Gastrocnemius medialis (tissue), 4 donors: ENCODE data around the gene OS9. TPM values are rescaled to one million over a fixed set of nuclear protein-coding genes. Genes with fewer than 3 reads are reported as not detected.
"Not testable (repeated sequence)": the region's sequence is repeated elsewhere in the genome, so short reads cannot be mapped to it uniquely, and the experiment has no call there.

Experiments used
- ATAC-seq, 2 donors: fragments of 150-250 bp; one replicate each; pipeline ENCODE4 v1.9.1; 2016
- DNase-seq, 2 donors: peaks; one replicate each; pipeline ENCODE4 v3.0.0-alpha.2; 2019
- H3K27ac ChIP-seq, 4 donors: fragments of 200-600 bp; sonication (generic); 1 replicate in 1 of 4; 2 replicates in 3 of 4; pipeline ENCODE4 v1.5.1; 2016 to 2018; ENCODE audit warnings: mild to moderate bottlenecking in 2 of 4, moderate library complexity in 1 of 4
- H3K27me3 ChIP-seq, 3 donors: fragments of 200-600 bp; sonication (generic) in 2 of 3; 1 replicate in 1 of 3; 2 replicates in 2 of 3; pipeline versions ENCODE4 v1.5.1 to v1.6.0; 2016 to 2019; ENCODE audit warnings: mild to moderate bottlenecking in 1 of 3, moderate library complexity in 1 of 3
- H3K36me3 ChIP-seq, 2 donors: fragments of 200-600 bp; sonication (generic) in 1 of 2; one replicate each; pipeline ENCODE4 v1.5.1; 2017 to 2018
- H3K4me1 ChIP-seq, 2 donors: fragments of 200-600 bp; sonication (generic) in 1 of 2; one replicate each; pipeline ENCODE4 v1.5.1; 2016 to 2017; ENCODE audit warnings: mild to moderate bottlenecking in 2 of 2
- H3K4me3 ChIP-seq, 4 donors: fragments of 200-600 bp; sonication (generic) in 3 of 4; 1 replicate in 1 of 4; 2 replicates in 3 of 4; pipeline ENCODE4 v1.5.1; 2016 to 2019; ENCODE audit warnings: mild to moderate bottlenecking in 2 of 4
- H3K9me3 ChIP-seq, 3 donors: fragments of 200-600 bp; sonication (generic) in 2 of 3; 1 replicate in 1 of 3; 2 replicates in 2 of 3; pipeline ENCODE4 v1.5.1; 2016 to 2019
- CTCF ChIP-seq, 5 experiments: fragments of 450-650 bp in 3 of 5; fragments of 200-600 bp in 2 of 5; sonication (generic) in 2 of 5; IDR thresholded peaks in 4 of 5; conservative IDR thresholded peaks in 1 of 5; 1 replicate in 4 of 5; 2 replicates in 1 of 5; pipeline ENCODE4 v1.5.1; 2016 to 2019; ENCODE audit warnings: antibody characterized with exemption in 5 of 5, mild to moderate bottlenecking in 3 of 5, moderate library complexity in 3 of 5
- POLR2A ChIP-seq, 2 donors: fragments of 450-650 bp; IDR thresholded peaks; one replicate each; pipeline ENCODE4 v1.6.1; 2017; ENCODE audit warnings: antibody characterized with exemption in 2 of 2, mild to moderate bottlenecking in 2 of 2, moderate library complexity in 2 of 2
- in situ Hi-C, 4 donors: fragments of 200-750 bp; cut with MboI; loops; one replicate each; pipeline versions ENCODE4 v1.15.0 to v1.8.0; 2017; ENCODE audit warnings: low sequenced_read_pairs in 4 of 4
- intact Hi-C: fragments of 100-400 bp; cut with DNase I; formaldehyde crosslinking; loops from one replicate; pipeline ENCODE4 v1.15.1; 2023; ENCODE audit warnings: low total_unique reads
- total RNA-seq, 4 donors: library from RNA; depleted of rRNA; stranded (reverse); fragments of >200 nt; gene quantifications; one replicate each; pipeline versions ENCODE4 v1.1.0 to v1.2.3, GENCODE V29; 2016

OS9 gene
- total RNA-seq, 4 donors from 2014 or later = 77.0 to 152 (median 106) TPM

GRCh38 chr12:57718641-57719528, 25.0 kb downstream of the OS9 start:
- Histone ChIP-seq H3K4me3 (no peak overlapping the region), H3K9me3 (no peaks in the 10 kb centered on the region), H3K27ac (no peak overlapping the region), H3K4me1 (no peaks in the 10 kb centered on the region), H3K27me3 (no peaks in the 10 kb centered on the region), H3K36me3 (peaks cover 5 to 59% of the 10 kb centered on the region in 2 donors)
- no peak for ATAC-seq
- intact Hi-C loops (no loop called here), in situ Hi-C loops (no loop called here)
- DNase-seq = no peak
- no peak for TF ChIP-seq POLR2A (IDR thresholded peaks at IDR 0.05)
- TF ChIP-seq CTCF (IDR thresholded peaks at IDR 0.05 in 4 of 5, conservative IDR thresholded peaks at IDR 0.05 in 1 of 5) = no peak

- TF ChIP-seq POLR2A (IDR thresholded peaks at IDR 0.05) = no peak
- TF ChIP-seq CTCF (IDR thresholded peaks at IDR 0.05 in 4 of 5, conservative IDR thresholded peaks at IDR 0.05 in 1 of 5) = no peak
- in situ Hi-C loops = no loop called here
- intact Hi-C loops = no loop called here
- peaks cover 5 to 59% of the 10 kb centered on the region in 2 donors for H3K36me3 ChIP-seq
- no peak overlapping the region for H3K27ac ChIP-seq
- H3K4me1 ChIP-seq = no peaks in the 10 kb centered on the region
- no peak for ATAC-seq
- no peaks in the 10 kb centered on the region for H3K9me3 ChIP-seq
- peaks cover 3 to 8% (median 8%) of the 10 kb centered on the region in 3 donors for H3K27me3 ChIP-seq
- no peak for DNase-seq
- H3K4me3 ChIP-seq = no peak overlapping the region
Observed at GRCh38 chr12:57719777-57720605, 26.1 kb downstream of the OS9 start.

- ATAC-seq (no peak), DNase-seq (no peak)
- intact Hi-C loops = no loop called here
- H3K27ac ChIP-seq = no peak overlapping the region
- H3K36me3 ChIP-seq = peaks cover 5 to 51% of the 10 kb centered on the region in 2 donors
- TF ChIP-seq CTCF (IDR thresholded peaks at IDR 0.05 in 4 of 5, conservative IDR thresholded peaks at IDR 0.05 in 1 of 5) (no peak), POLR2A (IDR thresholded peaks at IDR 0.05) (no peak)
- H3K4me3 ChIP-seq = no peak overlapping the region
- no peaks in the 10 kb centered on the region for H3K9me3 ChIP-seq
- H3K27me3 ChIP-seq = peaks cover 8 to 17% (median 17%) of the 10 kb centered on the region in 3 donors
- in situ Hi-C loops = no loop called here
- peaks cover 2 to 7% of the 10 kb centered on the region in 2 donors for H3K4me1 ChIP-seq
Observed at GRCh38 chr12:57720606-57721595, 27.0 kb downstream of the OS9 start.

- H3K9me3 ChIP-seq, H3K27ac ChIP-seq, DNase-seq, ATAC-seq, intact Hi-C loops, in situ Hi-C loops, H3K4me3 ChIP-seq: not testable (repeated sequence)
- H3K36me3 ChIP-seq = peaks cover 5 to 40% of the 10 kb centered on the region in 2 donors
- peaks cover 4 to 15% of the 10 kb centered on the region in 2 donors for H3K4me1 ChIP-seq
- H3K27me3 ChIP-seq = peaks cover 16 to 26% (median 25%) of the 10 kb centered on the region in 3 donors
Observed at GRCh38 chr12:57721846-57722608, 28.1 kb downstream of the OS9 start.
